ENCODE data around the gene CPA1. TPM values are rescaled to one million over a fixed set of nuclear protein-coding genes. Genes with fewer than 3 reads are reported as not detected.

CPA1 gene
- total RNA-seq, 2 experiments from 2014 or later: not detected

DNA sequence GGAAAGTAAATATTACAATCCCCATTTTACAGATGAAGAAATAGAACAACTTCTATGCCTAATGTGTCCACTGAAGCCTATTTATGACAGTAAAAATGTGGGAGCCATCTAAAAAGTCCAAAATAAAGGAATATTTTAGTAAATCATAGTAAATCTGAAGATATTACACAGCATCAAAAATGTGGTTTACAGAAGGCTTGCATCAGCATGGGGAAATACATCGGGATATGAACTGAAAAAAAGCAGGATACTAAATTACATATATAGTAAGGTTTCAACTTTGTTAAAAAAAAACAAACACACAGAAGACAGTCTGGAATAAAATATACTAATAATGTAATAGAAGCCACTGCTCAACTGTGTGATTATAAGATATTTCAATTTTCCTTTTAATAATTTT is 20.8 kb downstream of the CPA1 start:
- DNase-seq (no peak), ATAC-seq (no peak)
- no peaks in the 10 kb centered on the region for H3K27me3 Mint-ChIP-seq
- intact Hi-C loops (cut with DNase I, micrococcal nuclease): no loop called here
- ChIA-PET POLR2A (no interaction called here), CTCF (no interaction called here)
- H3K36me3 Mint-ChIP-seq (ENCODE audit: low read depth): peaks cover 25% of the 10 kb centered on the region
- no peak overlapping the region for H3K27ac Mint-ChIP-seq
- H3K9me3 Mint-ChIP-seq (ENCODE audit: low read depth): no peaks in the 10 kb centered on the region
- no peaks in the 10 kb centered on the region for H3K4me1 Mint-ChIP-seq
- no peak overlapping the region for H3K4me3 Mint-ChIP-seq

DNA sequence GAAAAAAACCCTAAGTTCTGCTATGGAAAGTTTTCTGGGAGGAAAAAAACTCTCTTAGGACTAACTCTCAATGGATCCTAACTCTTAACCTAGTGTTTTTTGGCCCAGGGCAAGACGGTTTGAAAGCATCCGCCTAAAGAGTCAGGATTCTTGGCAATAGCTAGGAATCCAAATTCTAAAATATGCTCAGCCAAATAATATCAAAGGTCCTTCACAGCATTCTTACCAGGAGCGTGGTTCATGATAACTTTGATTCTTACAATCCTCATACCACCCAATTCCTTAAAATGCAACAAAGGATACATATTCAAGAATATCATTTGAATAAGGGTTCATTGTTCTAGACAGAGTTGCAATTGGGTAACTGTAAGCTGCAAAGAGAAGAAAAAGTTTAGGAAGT is 21.3 kb downstream of the CPA1 start:
- no peak overlapping the region for H3K4me3 Mint-ChIP-seq
- H3K27ac Mint-ChIP-seq: no peak overlapping the region
- H3K36me3 Mint-ChIP-seq (ENCODE audit: low read depth): peaks cover 25% of the 10 kb centered on the region
- ATAC-seq (no peak), DNase-seq (no peak)
- H3K9me3 Mint-ChIP-seq (ENCODE audit: low read depth): no peaks in the 10 kb centered on the region
- H3K27me3 Mint-ChIP-seq: no peaks in the 10 kb centered on the region
- H3K4me1 Mint-ChIP-seq: no peaks in the 10 kb centered on the region
- CTCF ChIA-PET: no interaction called here
- intact Hi-C loops (cut with DNase I, micrococcal nuclease): no loop called here
- POLR2A ChIA-PET: interaction anchor here (0.6 kb wide), 1 partner anchor 338 kb away, joined by 3 read pairs; no protein-coding TSS in a partner anchor

DNA sequence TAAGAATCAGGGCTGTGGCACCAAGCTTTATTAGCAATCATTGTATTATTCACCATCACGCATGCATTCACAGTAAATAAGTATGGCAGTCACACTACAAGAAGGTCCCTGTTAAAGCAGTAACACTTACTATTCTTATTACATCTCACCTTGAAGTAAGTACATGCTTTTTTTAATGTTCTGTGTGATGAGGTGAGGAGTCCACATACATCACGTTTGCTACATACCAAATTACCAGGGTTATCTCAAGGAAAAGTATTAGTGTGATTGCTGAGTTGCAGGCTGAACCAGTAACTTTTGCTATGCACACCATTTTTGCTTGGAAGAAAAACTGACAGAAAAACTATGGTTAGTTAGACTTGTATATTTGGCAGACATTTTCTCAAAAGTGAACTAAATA is 24.7 kb downstream of the CPA1 start:
- intact Hi-C loops (cut with DNase I, micrococcal nuclease): no loop called here
- H3K4me3 Mint-ChIP-seq: no peak overlapping the region
- ATAC-seq: no peak
- peaks cover 3% of the 10 kb centered on the region for H3K4me1 Mint-ChIP-seq
- DNase-seq: no peak
- no peaks in the 10 kb centered on the region for H3K9me3 Mint-ChIP-seq (ENCODE audit: low read depth)
- peaks cover 17% of the 10 kb centered on the region for H3K36me3 Mint-ChIP-seq (ENCODE audit: low read depth)
- no peak overlapping the region for H3K27ac Mint-ChIP-seq
- POLR2A ChIA-PET: interaction anchor here (0.5 kb wide), 1 partner anchor 19 kb away, joined by 4 read pairs; no protein-coding TSS in a partner anchor
- CTCF ChIA-PET: no interaction called here
- no peaks in the 10 kb centered on the region for H3K27me3 Mint-ChIP-seq

DNA sequence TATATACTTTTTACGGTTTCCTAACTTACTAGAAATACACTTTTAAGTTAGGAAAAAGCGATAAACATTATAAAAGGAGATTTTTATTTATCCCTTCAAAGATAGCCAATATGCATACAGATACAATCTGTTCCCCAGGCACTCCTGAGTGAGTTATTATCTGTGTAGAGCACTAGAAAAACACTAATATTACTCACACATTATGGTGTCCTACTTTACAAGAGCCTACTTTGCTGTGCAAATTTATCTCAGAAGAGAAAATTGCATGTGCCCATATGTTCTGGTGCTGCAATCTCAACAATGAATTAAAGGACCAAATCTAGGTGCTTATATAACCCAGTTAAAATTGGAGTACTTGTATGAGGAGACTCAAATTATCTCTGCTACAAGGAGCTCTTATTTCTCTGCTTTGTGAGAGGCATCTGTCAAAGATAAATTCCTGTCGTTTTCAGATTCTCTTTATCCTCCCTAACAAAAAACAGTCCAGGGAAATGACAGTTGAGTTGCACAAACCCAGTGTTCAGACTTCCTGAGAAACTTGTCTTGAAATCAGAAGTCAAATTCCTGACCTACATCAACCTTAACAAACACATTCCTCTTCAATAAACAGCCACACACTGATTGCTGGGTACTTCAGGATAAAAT is 28.9 kb downstream of the CPA1 start:
- peaks cover 6% of the 10 kb centered on the region for H3K36me3 Mint-ChIP-seq (ENCODE audit: low read depth)
- no peak for DNase-seq
- ChIA-PET CTCF (interaction anchor here (0.9 kb wide), 1 partner anchor 197 kb away, joined by 3 read pairs; no protein-coding TSS in a partner anchor), POLR2A (no interaction called here)
- no peak overlapping the region for H3K4me3 Mint-ChIP-seq
- H3K4me1 Mint-ChIP-seq: peaks cover 20% of the 10 kb centered on the region
- H3K27ac Mint-ChIP-seq: no peak overlapping the region
- intact Hi-C loops (cut with DNase I, micrococcal nuclease): no loop called here
- ATAC-seq: no peak
- H3K9me3 Mint-ChIP-seq (ENCODE audit: low read depth): no peaks in the 10 kb centered on the region
- H3K27me3 Mint-ChIP-seq: no peaks in the 10 kb centered on the region

DNA sequence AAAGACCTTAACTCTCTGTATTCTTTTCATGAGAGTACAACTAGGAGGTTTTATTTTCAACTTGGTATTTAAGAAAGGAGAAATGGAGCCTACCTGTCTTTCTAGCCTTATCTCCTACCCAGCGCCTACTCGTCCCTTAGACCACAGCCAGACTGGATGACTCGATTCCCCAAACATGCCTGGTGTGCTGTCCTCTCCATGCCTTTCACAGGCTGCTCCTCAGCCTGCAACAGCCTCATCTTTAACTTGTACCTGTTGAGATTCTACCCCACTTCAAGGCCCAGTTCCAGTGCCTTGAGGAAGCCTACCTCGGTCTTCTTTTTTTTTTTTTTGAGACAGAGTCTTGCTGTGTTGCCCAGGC is 29.4 kb downstream of the CPA1 start:
- intact Hi-C loops (cut with DNase I, micrococcal nuclease): no loop called here
- ChIA-PET CTCF (interaction anchor here (0.9 kb wide), 1 partner anchor 197 kb away, joined by 3 read pairs; no protein-coding TSS in a partner anchor), POLR2A (no interaction called here)
- no peak for DNase-seq
- no peaks in the 10 kb centered on the region for H3K27me3 Mint-ChIP-seq
- no peak for ATAC-seq
- peaks cover 24% of the 10 kb centered on the region for H3K4me1 Mint-ChIP-seq
- H3K36me3 Mint-ChIP-seq (ENCODE audit: low read depth): peaks cover 6% of the 10 kb centered on the region
- no peaks in the 10 kb centered on the region for H3K9me3 Mint-ChIP-seq (ENCODE audit: low read depth)
- H3K27ac Mint-ChIP-seq: no peak overlapping the region
- H3K4me3 Mint-ChIP-seq: no peak overlapping the region

DNA sequence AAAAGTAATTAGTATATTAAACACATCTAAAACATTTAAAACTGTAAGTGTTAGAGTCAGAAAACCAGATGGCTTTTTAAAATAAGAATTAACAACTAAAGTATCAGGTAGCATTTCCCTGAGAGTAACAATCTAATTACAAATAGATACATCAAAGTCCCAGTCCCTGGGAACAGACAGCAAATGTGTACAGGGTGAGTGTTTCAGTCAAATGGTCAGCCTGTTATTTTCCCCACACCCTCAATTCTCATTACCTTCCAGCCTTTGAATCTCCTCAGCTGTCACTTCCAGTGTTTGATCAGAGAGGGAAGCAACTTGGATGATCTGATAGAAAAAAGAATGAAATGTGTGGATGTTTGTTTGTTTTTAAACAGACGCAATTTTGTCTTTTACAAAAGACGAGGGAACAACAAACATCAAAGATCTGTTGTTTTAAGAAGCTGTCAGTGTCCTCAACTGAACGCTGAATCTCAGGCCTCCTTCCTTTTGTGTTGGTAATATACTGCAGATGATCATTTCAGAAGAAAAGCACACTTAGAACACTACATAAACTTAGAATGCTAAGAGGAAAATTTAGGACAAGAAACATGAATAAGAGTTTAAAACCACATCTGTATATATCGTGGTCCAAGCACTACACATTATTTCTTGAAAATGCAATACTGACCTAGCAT is 30.7 kb downstream of the CPA1 start:
- POLR2A ChIA-PET: no interaction called here
- CTCF ChIA-PET: interaction anchor here (0.6 to 1.0 kb wide), 4 partner anchors 53 to 427 kb away, joined by 3 read pairs; no protein-coding TSS in a partner anchor
- intact Hi-C loops (cut with DNase I, micrococcal nuclease): no loop called here
- Mint-ChIP-seq H3K4me3 (no peak overlapping the region), H3K36me3 (ENCODE audit: low read depth) (peaks cover 5% of the 10 kb centered on the region), H3K4me1 (peaks cover 36% of the 10 kb centered on the region), H3K9me3 (ENCODE audit: low read depth) (no peaks in the 10 kb centered on the region), H3K27me3 (no peaks in the 10 kb centered on the region), H3K27ac (no peak overlapping the region)
- DNase-seq: no peak
- ATAC-seq: no peak

DNA sequence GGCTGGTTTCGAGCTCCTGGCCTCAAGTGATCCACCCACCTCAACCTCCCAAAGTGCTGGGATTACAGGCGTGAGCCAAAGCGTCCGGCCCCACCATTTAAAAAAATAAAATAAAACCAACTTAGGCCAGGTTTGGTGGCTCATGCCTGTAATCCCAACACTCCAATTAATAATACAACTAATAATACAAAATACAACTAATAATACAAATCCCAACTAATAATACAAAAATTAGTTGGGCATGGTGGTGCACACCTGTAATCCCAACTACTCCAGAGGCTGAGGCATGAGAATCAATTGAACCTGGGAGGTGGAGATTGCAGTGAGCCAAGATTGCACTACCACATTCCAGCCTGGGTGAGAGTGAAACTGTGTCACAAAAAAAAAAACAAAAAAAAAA is 32.9 kb downstream of the CPA1 start:
- no peak overlapping the region for H3K4me3 Mint-ChIP-seq
- ATAC-seq (no peak), DNase-seq (no peak)
- CTCF ChIA-PET: no interaction called here
- peaks cover 58% of the 10 kb centered on the region for H3K4me1 Mint-ChIP-seq
- H3K36me3 Mint-ChIP-seq (ENCODE audit: low read depth): peaks cover 5% of the 10 kb centered on the region
- H3K27ac Mint-ChIP-seq: no peak overlapping the region
- POLR2A ChIA-PET: no interaction called here
- intact Hi-C loops (cut with DNase I, micrococcal nuclease): no loop called here
- no peaks in the 10 kb centered on the region for H3K9me3 Mint-ChIP-seq (ENCODE audit: low read depth)
- no peaks in the 10 kb centered on the region for H3K27me3 Mint-ChIP-seq

DNA sequence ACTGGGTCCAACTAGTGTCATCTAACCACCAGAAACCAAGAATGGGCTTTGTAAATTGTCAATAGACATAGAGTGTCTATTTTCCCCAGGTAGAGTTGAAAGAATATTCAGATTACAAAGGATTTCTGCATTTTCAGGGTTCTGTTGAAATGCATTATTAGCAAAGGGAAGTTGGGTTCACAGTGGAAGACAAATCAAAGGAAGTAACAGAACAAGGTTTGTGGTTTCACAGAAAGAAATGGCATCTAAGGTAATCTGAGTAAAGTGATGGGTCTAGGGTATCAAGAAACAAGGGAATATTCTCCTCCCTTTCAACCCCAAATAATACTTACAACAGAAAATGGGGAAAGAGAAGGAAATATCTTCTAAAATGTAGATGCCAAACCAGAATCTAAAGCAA is 34.7 kb downstream of the CPA1 start:
- ATAC-seq (no peak), DNase-seq (no peak)
- H3K36me3 Mint-ChIP-seq (ENCODE audit: low read depth): peaks cover 4% of the 10 kb centered on the region
- peak overlapping the region; percentile 33 for H3K27ac Mint-ChIP-seq
- H3K4me3 Mint-ChIP-seq: no peak overlapping the region
- H3K9me3 Mint-ChIP-seq (ENCODE audit: low read depth): no peaks in the 10 kb centered on the region
- H3K4me1 Mint-ChIP-seq: peaks cover 72% of the 10 kb centered on the region
- POLR2A ChIA-PET: no interaction called here
- intact Hi-C loops (cut with DNase I, micrococcal nuclease): no loop called here
- CTCF ChIA-PET: no interaction called here
- no peaks in the 10 kb centered on the region for H3K27me3 Mint-ChIP-seq

DNA sequence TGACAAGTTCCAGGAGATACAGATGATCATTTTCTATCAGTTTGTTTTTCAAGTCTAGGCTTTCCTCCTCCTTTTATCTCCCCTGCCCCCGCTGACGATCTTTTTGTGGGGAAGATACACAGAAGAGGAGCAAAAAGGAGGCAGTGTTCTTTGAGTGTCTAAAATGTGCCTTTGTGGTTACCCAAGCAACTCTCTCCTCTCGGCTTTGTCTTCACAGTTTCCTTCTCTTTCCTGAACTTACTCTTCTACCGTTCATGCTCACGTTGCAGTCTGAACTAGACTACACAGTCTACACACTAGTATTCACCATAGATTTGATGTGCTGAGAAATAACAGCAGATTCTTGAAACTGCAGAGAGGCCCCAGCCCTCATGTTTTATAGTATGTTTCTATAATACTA is 36.9 kb downstream of the CPA1 start:
- Mint-ChIP-seq H3K27me3 (no peaks in the 10 kb centered on the region), H3K9me3 (ENCODE audit: low read depth) (no peaks in the 10 kb centered on the region), H3K36me3 (ENCODE audit: low read depth) (peaks cover 2% of the 10 kb centered on the region), H3K4me3 (peak overlapping the region; percentile 20), H3K27ac (peak overlapping the region; percentile 86), H3K4me1 (peaks cover 74% of the 10 kb centered on the region)
- DNase-seq (peak; percentile 43), ATAC-seq (peak; percentile 69)
- intact Hi-C loops (cut with DNase I, micrococcal nuclease): loop anchor here in 1 of 2 experiments (2.0 kb wide), 1 partner anchor 50 kb away; no protein-coding TSS in a partner anchor
- ChIA-PET POLR2A (interaction anchor here (0.6 to 1.2 kb wide), 2 partner anchors 10 to 469 kb away, joined by 3 read pairs; no protein-coding TSS in a partner anchor), CTCF (no interaction called here)

DNA sequence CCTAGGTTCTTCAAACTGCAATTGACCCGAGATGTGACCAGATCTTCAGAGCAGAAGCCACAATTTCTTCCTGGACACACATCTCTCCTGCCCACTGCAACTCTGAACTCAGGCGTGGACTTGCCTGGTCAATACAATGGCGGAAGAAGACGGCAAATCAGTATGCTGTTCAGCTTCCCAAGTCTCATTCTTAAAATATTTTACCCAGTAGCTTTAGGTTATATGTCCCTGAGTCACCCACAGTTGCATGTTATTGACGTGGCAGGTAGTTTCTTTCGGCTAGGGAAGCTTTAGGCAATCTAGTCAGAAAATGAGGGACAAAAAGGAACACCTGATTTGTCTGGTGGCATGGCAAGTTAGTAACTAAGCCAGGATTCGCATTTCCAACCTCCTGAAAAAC is 38.0 kb downstream of the CPA1 start:
- Mint-ChIP-seq H3K4me3 (no peak overlapping the region), H3K4me1 (peaks cover 79% of the 10 kb centered on the region), H3K27me3 (no peaks in the 10 kb centered on the region), H3K36me3 (ENCODE audit: low read depth) (peaks cover 2% of the 10 kb centered on the region), H3K9me3 (ENCODE audit: low read depth) (no peaks in the 10 kb centered on the region), H3K27ac (peak overlapping the region; percentile 86)
- POLR2A ChIA-PET: interaction anchor here (1.2 kb wide), 1 partner anchor 9 kb away, joined by 3 read pairs; no protein-coding TSS in a partner anchor
- CTCF ChIA-PET: interaction anchor here (1.2 kb wide), 1 partner anchor 13 kb away, joined by 3 read pairs; no protein-coding TSS in a partner anchor
- intact Hi-C loops (cut with DNase I, micrococcal nuclease): no loop called here
- ATAC-seq (no peak), DNase-seq (no peak)

DNA sequence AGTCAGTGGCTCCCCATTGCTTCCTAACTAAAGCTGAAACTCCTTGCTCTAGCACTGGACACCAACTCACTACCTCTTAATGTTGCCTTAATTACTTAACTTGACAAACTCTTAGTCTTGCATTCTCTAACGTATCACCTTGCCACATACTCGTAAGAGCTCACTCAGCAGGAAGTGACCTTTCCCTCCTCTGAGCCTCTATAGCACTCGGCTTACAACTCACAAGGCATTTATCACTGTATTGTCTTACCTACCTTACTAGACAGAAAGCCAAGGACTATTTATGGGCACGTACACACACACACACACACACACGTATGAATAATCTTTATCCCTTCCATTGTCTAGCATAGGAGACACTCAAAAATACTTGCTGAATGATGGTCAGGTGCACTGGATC is 39.4 kb downstream of the CPA1 start:
- POLR2A ChIA-PET: no interaction called here
- peak; percentile 24 for DNase-seq
- Mint-ChIP-seq H3K27me3 (no peaks in the 10 kb centered on the region), H3K4me3 (peak overlapping the region; percentile 5), H3K36me3 (ENCODE audit: low read depth) (peaks cover 2% of the 10 kb centered on the region), H3K4me1 (peaks cover 68% of the 10 kb centered on the region), H3K9me3 (ENCODE audit: low read depth) (no peaks in the 10 kb centered on the region), H3K27ac (peak overlapping the region; percentile 68)
- CTCF ChIA-PET: no interaction called here
- intact Hi-C loops (cut with DNase I, micrococcal nuclease): no loop called here
- peak; percentile 76 for ATAC-seq

DNA sequence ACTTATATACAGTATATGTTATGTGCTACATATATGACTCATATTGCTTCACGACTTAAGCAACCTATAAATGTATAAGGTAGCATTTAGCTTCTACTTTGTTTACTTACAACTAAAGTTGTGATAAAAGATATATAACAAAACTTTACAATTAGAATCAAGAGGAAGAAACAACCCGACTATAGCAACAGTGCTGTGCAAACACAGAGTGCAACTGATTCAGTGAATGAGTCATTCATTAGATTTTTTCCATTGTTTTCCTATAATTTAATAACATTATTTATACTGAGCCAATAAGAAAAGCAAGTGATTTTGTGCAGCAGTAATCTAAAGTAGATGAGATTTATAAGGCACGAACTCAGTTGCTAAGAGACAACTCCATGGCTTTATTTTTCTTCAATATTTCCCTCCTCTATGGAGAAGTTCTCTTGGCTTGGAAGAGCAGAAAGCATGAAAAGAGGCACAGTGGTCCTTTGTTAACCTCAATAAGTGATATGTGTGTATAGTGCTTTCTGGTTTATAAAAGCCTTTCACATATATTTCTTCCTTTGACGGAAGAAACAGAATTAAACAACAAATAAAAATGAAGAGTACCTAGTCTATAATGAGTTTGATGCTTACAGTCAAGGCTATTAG is 40.8 kb downstream of the CPA1 start:
- ATAC-seq (no peak), DNase-seq (no peak)
- peaks cover 4% of the 10 kb centered on the region for H3K36me3 Mint-ChIP-seq (ENCODE audit: low read depth)
- peak overlapping the region; percentile 23 for H3K27ac Mint-ChIP-seq
- CTCF ChIA-PET: no interaction called here
- no peaks in the 10 kb centered on the region for H3K27me3 Mint-ChIP-seq
- H3K4me1 Mint-ChIP-seq: peaks cover 69% of the 10 kb centered on the region
- intact Hi-C loops (cut with DNase I, micrococcal nuclease): no loop called here
- no peak overlapping the region for H3K4me3 Mint-ChIP-seq
- POLR2A ChIA-PET: no interaction called here
- H3K9me3 Mint-ChIP-seq (ENCODE audit: low read depth): no peaks in the 10 kb centered on the region
